Epidermal melanocyte (primary cell): ENCODE data around the gene STK32C.

Experiments used
- DNase-seq: peaks from one replicate; pipeline ENCODE4 v3.0.0; 2011; ENCODE audit warnings: low spot score; ENCODE audit not compliant: insufficient read length

STK32C gene

GRCh38 chr10:132307823-132308586, at the start of gene STK32C:
Gene STK32C (minus strand): TSS chr10:132307950. CDS start chr10:132307833, 117 bp downstream.
- peak; percentile 95 for DNase-seq

- no peak for DNase-seq
Measured at GRCh38 chr10:132356621-132357195, 49.0 kb upstream of the STK32C start.

- no peak for DNase-seq
Measured at GRCh38 chr10:132355754-132356153, 48.0 kb upstream of the STK32C start.

GRCh38 chr10:132355297-132355696, 47.5 kb upstream of the STK32C start:
- DNase-seq = no peak

- no peak for DNase-seq
Measured at GRCh38 chr10:132354356-132355094, 46.8 kb upstream of the STK32C start.

- DNase-seq = no peak
Measured at GRCh38 chr10:132353456-132354355, 46.0 kb upstream of the STK32C start.

- DNase-seq = peak; percentile 88
Measured at GRCh38 chr10:132352462-132353308, 44.9 kb upstream of the STK32C start.

GRCh38 chr10:132351611-132352010, 43.9 kb upstream of the STK32C start:
- DNase-seq = no peak

- DNase-seq = no peak
Measured at GRCh38 chr10:132350946-132351345, 43.2 kb upstream of the STK32C start.

GRCh38 chr10:132350391-132350790, 42.6 kb upstream of the STK32C start:
- no peak for DNase-seq

- DNase-seq = no peak
Measured at GRCh38 chr10:132349766-132350165, 42.0 kb upstream of the STK32C start.

- DNase-seq = no peak
Measured at GRCh38 chr10:132347931-132348267, 40.1 kb upstream of the STK32C start.

- DNase-seq = no peak
Measured at GRCh38 chr10:132347211-132347930, 39.6 kb upstream of the STK32C start.

GRCh38 chr10:132346806-132347205, 39.1 kb upstream of the STK32C start:
- no peak for DNase-seq

GRCh38 chr10:132345345-132345744, 37.6 kb upstream of the STK32C start:
- no peak for DNase-seq

- no peak for DNase-seq
Measured at GRCh38 chr10:132344386-132344785, 36.6 kb upstream of the STK32C start.

- no peak for DNase-seq
Measured at GRCh38 chr10:132342553-132342952, 34.8 kb upstream of the STK32C start.

GRCh38 chr10:132341781-132342180, 34.0 kb upstream of the STK32C start:
- no peak for DNase-seq

GRCh38 chr10:132341017-132341416, 33.3 kb upstream of the STK32C start:
- no peak for DNase-seq

- DNase-seq = no peak
Measured at GRCh38 chr10:132339276-132339675, 31.5 kb upstream of the STK32C start.
